Mesodermal cell (in vitro differentiated cells): Measurements from ENCODE around the gene BEAN1.

ENCODE experiments used
- H3K27ac ChIP-seq: 2 replicates; pipeline ENCODE4 v1.7.0; 2013; ENCODE audit warnings: mild to moderate bottlenecking, low read depth, low read length, moderate library complexity; ENCODE audit not compliant: severe bottlenecking
- H3K36me3 ChIP-seq: 2 replicates; pipeline ENCODE4 v1.7.1; 2013; ENCODE audit warnings: mild to moderate bottlenecking, low read length, moderate library complexity; ENCODE audit not compliant: control insufficient read depth, insufficient read depth
- H3K4me1 ChIP-seq: one replicate; pipeline ENCODE4 v1.7.1; 2013; ENCODE audit warnings: mild to moderate bottlenecking, low read length; ENCODE audit not compliant: insufficient read depth, control insufficient read depth, poor library complexity, severe bottlenecking
- H3K4me3 ChIP-seq: 2 replicates; pipeline ENCODE4 v1.7.0; 2013; ENCODE audit warnings: low read length, control low read depth, mild to moderate bottlenecking; ENCODE audit not compliant: insufficient read depth, poor library complexity, severe bottlenecking; ENCODE audit errors: extremely low read depth
- H3K9me3 ChIP-seq: 2 replicates; pipeline ENCODE4 v1.7.1; 2013; ENCODE audit warnings: mild to moderate bottlenecking, low read length, moderate library complexity; ENCODE audit not compliant: control insufficient read depth
- WGBS, 2 experiments: methylation state at CpG; one replicate each; pipeline ENCODE4 v1.1.5; 2013; ENCODE audit warnings: missing lambda C conversion rate in 2 of 2; ENCODE audit not compliant: insufficient coverage in 2 of 2; 5-methylcytosine and 5-hydroxymethylcytosine counted together

The BEAN1 gene

DNA sequence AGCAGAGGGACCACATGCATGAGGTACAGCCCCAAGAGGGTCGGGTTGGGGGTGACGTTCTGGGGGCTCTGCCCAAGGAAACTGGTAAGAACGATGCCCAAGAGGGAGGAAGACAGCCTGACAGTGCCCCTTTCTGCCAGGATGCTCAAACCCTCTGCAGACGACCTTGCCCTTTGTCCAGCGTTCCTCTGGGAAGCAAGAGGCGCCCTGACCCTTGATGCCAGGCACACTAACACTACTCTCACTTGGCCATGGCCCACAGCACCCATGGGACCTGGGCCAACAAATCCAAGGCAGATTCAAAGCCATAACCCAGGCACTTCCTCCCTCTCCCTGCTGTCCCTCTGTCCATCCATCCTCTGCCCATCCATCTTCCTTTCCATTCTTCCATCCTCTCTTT, 102.4 kb downstream of the BEAN1 start:
- Histone ChIP-seq H3K36me3 (peaks cover 9% of the 10 kb centered on the region), H3K27ac (no peak overlapping the region), H3K4me1 (no peaks in the 10 kb centered on the region), H3K4me3 (no peak overlapping the region), H3K9me3 (no peaks in the 10 kb centered on the region)
- 92 to 94% methylated on average over 6 of the region's 6 CpGs for WGBS, 2 experiments
